Measurements from ENCODE around the gene MTNR1A. TPM values are rescaled to one million over a fixed set of nuclear protein-coding genes. Genes with fewer than 3 reads are reported as not detected.
A peak's percentile ranks its signal among the peaks of the same experiment; 100 is the strongest.

The MTNR1A gene
- total and polyA plus RNA-seq, 2 experiments from 2014 or later = 0.10 to 0.60 TPM

- DNase-seq (ENCODE audit: low read depth in 1 of 2, low spot score in 1 of 2) = no peak
These were observed 26.1 kb upstream of the MTNR1A start for GRCh38 chr4:186581421-186581820.

GRCh38 chr4:186580669-186581068 is 25.3 kb upstream of the MTNR1A start:
- no peak overlapping the region for H3K4me3 ChIP-seq
- H3K36me3 ChIP-seq = no peaks in the 10 kb centered on the region
- H3K9me3 ChIP-seq (ENCODE audit: low read depth) = no peaks in the 10 kb centered on the region
- no peak overlapping the region for H3K27ac ChIP-seq
- no peak for DNase-seq (ENCODE audit: low read depth in 1 of 2, low spot score in 1 of 2)
- no peaks in the 10 kb centered on the region for H3K4me1 ChIP-seq (ENCODE audit: low read depth)
- H3K27me3 ChIP-seq = no peaks in the 10 kb centered on the region
- TF ChIP-seq CTCF (IDR thresholded peaks at IDR 0.05; ENCODE audit: low read depth, low read length) = no peak

More at GRCh38 chr4:186581421-186581820, 26.1 kb upstream of the MTNR1A start:
- H3K27me3 ChIP-seq = no peaks in the 10 kb centered on the region
- no peak overlapping the region for H3K4me3 ChIP-seq
- H3K27ac ChIP-seq = no peak overlapping the region
- H3K36me3 ChIP-seq = no peaks in the 10 kb centered on the region
- no peak for TF ChIP-seq CTCF (IDR thresholded peaks at IDR 0.05; ENCODE audit: low read depth, low read length)
- no peaks in the 10 kb centered on the region for H3K9me3 ChIP-seq (ENCODE audit: low read depth)
- H3K4me1 ChIP-seq (ENCODE audit: low read depth) = no peaks in the 10 kb centered on the region

GRCh38 chr4:186570193-186570996 is 15.0 kb upstream of the MTNR1A start:
- Histone ChIP-seq H3K4me3 (no peak overlapping the region), H3K9me3 (ENCODE audit: low read depth) (no peaks in the 10 kb centered on the region), H3K27me3 (no peaks in the 10 kb centered on the region), H3K27ac (no peak overlapping the region), H3K36me3 (no peaks in the 10 kb centered on the region), H3K4me1 (ENCODE audit: low read depth) (no peaks in the 10 kb centered on the region)
- no peak for TF ChIP-seq CTCF (IDR thresholded peaks at IDR 0.05; ENCODE audit: low read depth, low read length)
- peak; percentile 32 to 79 for DNase-seq (ENCODE audit: low read depth in 1 of 2, low spot score in 1 of 2)

- TF ChIP-seq CTCF (IDR thresholded peaks at IDR 0.05; ENCODE audit: low read depth, low read length) = no peak
- Histone ChIP-seq H3K4me1 (ENCODE audit: low read depth) (no peaks in the 10 kb centered on the region), H3K9me3 (ENCODE audit: low read depth) (no peaks in the 10 kb centered on the region), H3K36me3 (no peaks in the 10 kb centered on the region), H3K4me3 (no peak overlapping the region), H3K27ac (no peak overlapping the region), H3K27me3 (no peaks in the 10 kb centered on the region)
- DNase-seq (ENCODE audit: low read depth in 1 of 2, low spot score in 1 of 2) = no peak
These were observed 14.3 kb upstream of the MTNR1A start for GRCh38 chr4:186569533-186570192.

GRCh38 chr4:186566068-186566467 is 10.7 kb upstream of the MTNR1A start:
- H3K27me3 ChIP-seq = no peaks in the 10 kb centered on the region
- H3K36me3 ChIP-seq = no peaks in the 10 kb centered on the region
- no peak overlapping the region for H3K4me3 ChIP-seq
- DNase-seq (ENCODE audit: low read depth in 1 of 2, low spot score in 1 of 2) = no peak
- no peak overlapping the region for H3K27ac ChIP-seq
- TF ChIP-seq CTCF (IDR thresholded peaks at IDR 0.05; ENCODE audit: low read depth, low read length) = no peak
- H3K9me3 ChIP-seq (ENCODE audit: low read depth) = no peaks in the 10 kb centered on the region
- H3K4me1 ChIP-seq (ENCODE audit: low read depth) = no peaks in the 10 kb centered on the region
